ENCODE data around the gene SLC25A20. TPM values are rescaled to one million over a fixed set of nuclear protein-coding genes. Genes with fewer than 3 reads are reported as not detected.
A peak's percentile ranks its signal among the peaks of the same experiment; 100 is the strongest.

Gene SLC25A20
- total RNA-seq, 1 donor from 2014 or later, result 84.1 TPM

- ATAC-seq (no peak), DNase-seq (ENCODE audit: low spot score) (no peak)
Observed at GRCh38 chr3:48899273-48899672, 591 bp upstream of the SLC25A20 start.

- DNase-seq (ENCODE audit: low spot score) (no peak), ATAC-seq (peak; percentile 14)
Observed at GRCh38 chr3:48897460-48898376, 964 bp downstream of the SLC25A20 start.

- ATAC-seq (peak; percentile 49), DNase-seq (ENCODE audit: low spot score) (peak; percentile 62)
Observed at GRCh38 chr3:48896936-48897335, 1.7 kb downstream of the SLC25A20 start.

- ATAC-seq, result no peak
- no peak for DNase-seq (ENCODE audit: low spot score)
Observed at GRCh38 chr3:48894516-48894915, 4.2 kb downstream of the SLC25A20 start.

GRCh38 chr3:48891606-48892005 lies 7.1 kb downstream of the SLC25A20 start:
- DNase-seq (ENCODE audit: low spot score), result no peak
- no peak for ATAC-seq

- no peak for DNase-seq (ENCODE audit: low spot score)
- ATAC-seq, result no peak
Observed at GRCh38 chr3:48885753-48886152, 12.9 kb downstream of the SLC25A20 start.

GRCh38 chr3:48881652-48882114 lies 17.0 kb downstream of the SLC25A20 start:
- DNase-seq (ENCODE audit: low spot score) (peak; percentile 54), ATAC-seq (peak; percentile 78)

- ATAC-seq (peak; percentile 76), DNase-seq (ENCODE audit: low spot score) (peak; percentile 56)
Observed at GRCh38 chr3:48881006-48881405, 17.7 kb downstream of the SLC25A20 start.

- DNase-seq (ENCODE audit: low spot score) (no peak), ATAC-seq (no peak)
Observed at GRCh38 chr3:48879994-48880377, 18.7 kb downstream of the SLC25A20 start.

- DNase-seq (ENCODE audit: low spot score), result no peak
- no peak for ATAC-seq
Observed at GRCh38 chr3:48879307-48879993, 19.2 kb downstream of the SLC25A20 start.

GRCh38 chr3:48877671-48878070 lies 21.0 kb downstream of the SLC25A20 start:
- DNase-seq (ENCODE audit: low spot score), result no peak
- ATAC-seq, result no peak

- DNase-seq (ENCODE audit: low spot score) (no peak), ATAC-seq (no peak)
Observed at GRCh38 chr3:48863122-48863521, 35.6 kb downstream of the SLC25A20 start.

- DNase-seq (ENCODE audit: low spot score) (no peak), ATAC-seq (no peak)
Observed at GRCh38 chr3:48859206-48859605, 39.5 kb downstream of the SLC25A20 start.

- no peak for ATAC-seq
Observed at GRCh38 chr3:48858709-48859108, 40.0 kb downstream of the SLC25A20 start.

GRCh38 chr3:48857641-48858040 lies 41.0 kb downstream of the SLC25A20 start:
- ATAC-seq (no peak), DNase-seq (ENCODE audit: low spot score) (no peak)

More at GRCh38 chr3:48858709-48859108, 40.0 kb downstream of the SLC25A20 start:
- no peak for DNase-seq (ENCODE audit: low spot score)

GRCh38 chr3:48856469-48856868 lies 42.2 kb downstream of the SLC25A20 start:
- DNase-seq (ENCODE audit: low spot score) (no peak), ATAC-seq (peak; percentile 24)

- no peak for ATAC-seq
Observed at GRCh38 chr3:48855681-48856447, 42.8 kb downstream of the SLC25A20 start.

GRCh38 chr3:48852151-48852550 lies 46.5 kb downstream of the SLC25A20 start:
- DNase-seq (ENCODE audit: low spot score), result no peak
- no peak for ATAC-seq

More at GRCh38 chr3:48855681-48856447, 42.8 kb downstream of the SLC25A20 start:
- no peak for DNase-seq (ENCODE audit: low spot score)

- DNase-seq (ENCODE audit: low spot score) (no peak), ATAC-seq (no peak)
Observed at GRCh38 chr3:48851407-48851806, 47.3 kb downstream of the SLC25A20 start.

GRCh38 chr3:48848816-48849515 lies 49.7 kb downstream of the SLC25A20 start:
- ATAC-seq, result no peak
- no peak for DNase-seq (ENCODE audit: low spot score)
